PC-9 (cell line): Measurements from ENCODE around the gene MOCOS. TPM values are rescaled to one million over a fixed set of nuclear protein-coding genes. Genes with fewer than 3 reads are reported as not detected.

Source experiments
- BruUV-seq: library from RNA; stranded (reverse); fragments of 400-500 nt; replicated peaks from 2 replicates; lab custom pipeline; 2021; lab: Mats Ljungman, UMichigan
- CTCF ChIA-PET: fragments of 300-600 bp; sonication (Branson Sonifier 250); formaldehyde crosslinking; loops from one replicate; lab custom pipeline; 2022; ENCODE audit warnings: antibody characterized with exemption; lab: Charles Lee
- POLR2A ChIA-PET: fragments of 300-600 bp; sonication (Branson Sonifier 250); formaldehyde crosslinking; loops from one replicate; lab custom pipeline; 2022; ENCODE audit warnings: antibody characterized with exemption; ENCODE audit not compliant: unreplicated experiment; lab: Charles Lee
- DNase-seq, 2 experiments: peaks; one replicate each; pipeline versions ENCODE4 v3.0.0 to v3.0.0-alpha.2; 2015 to 2022; ENCODE audit warnings: mixed read lengths in 1 of 2
- H2AFZ ChIP-seq: fragments of 200-600 bp; sonication (generic); 2 replicates; pipeline ENCODE4 v1.8.1; 2017; ENCODE audit warnings: antibody characterized with exemption
- H3F3A ChIP-seq: fragments of 200-600 bp; sonication (generic); 2 replicates; pipeline ENCODE4 v1.8.1; 2017; ENCODE audit warnings: antibody characterized with exemption, mild to moderate bottlenecking, low read depth; ENCODE audit not compliant: insufficient read depth
- H3K27ac ChIP-seq: fragments of 200-600 bp; sonication (generic); 2 replicates; pipeline ENCODE4 v1.6.1; 2016; ENCODE audit warnings: mixed run types
- H3K27me3 ChIP-seq: fragments of 200-600 bp; sonication (generic); 2 replicates; pipeline ENCODE4 v1.6.1; 2016; ENCODE audit warnings: low read depth, mixed run types; ENCODE audit not compliant: insufficient read depth
- H3K36me3 ChIP-seq: fragments of 200-600 bp; sonication (generic); 2 replicates; pipeline ENCODE4 v1.6.1; 2016; ENCODE audit warnings: low read depth, mixed run types
- H3K4me1 ChIP-seq: fragments of 200-600 bp; sonication (generic); replicated peaks from 2 replicates; pipeline ENCODE4 v1.6.1; 2016; ENCODE audit warnings: mixed run types; ENCODE audit not compliant: insufficient read depth
- H3K4me2 ChIP-seq: fragments of 200-600 bp; sonication (generic); 2 replicates; pipeline ENCODE4 v1.6.1; 2017; ENCODE audit warnings: mixed run types
- H3K4me3 ChIP-seq: fragments of 200-600 bp; sonication (generic); 2 replicates; pipeline ENCODE4 v1.6.1; 2016; ENCODE audit warnings: mixed run types
- H3K79me2 ChIP-seq: fragments of 200-600 bp; sonication (generic); 2 replicates; pipeline ENCODE4 v1.6.1; 2017; ENCODE audit warnings: low read depth, mixed run types
- H3K9me2 ChIP-seq: fragments of 200-600 bp; sonication (generic); 2 replicates; pipeline ENCODE4 v1.8.1; 2017; ENCODE audit warnings: mild to moderate bottlenecking; ENCODE audit not compliant: insufficient read depth
- H3K9me3 ChIP-seq: fragments of 200-600 bp; sonication (generic); 2 replicates; pipeline ENCODE4 v1.8.1; 2016; ENCODE audit warnings: low read depth; ENCODE audit not compliant: insufficient read depth
- H4K20me1 ChIP-seq: fragments of 200-600 bp; sonication (generic); 2 replicates; pipeline ENCODE4 v1.8.1; 2017; ENCODE audit not compliant: insufficient read depth
- CTCF ChIP-seq: fragments of 200-600 bp; sonication (generic); conservative IDR thresholded peaks from 2 replicates; pipeline ENCODE4 v1.6.1; 2017; ENCODE audit warnings: mixed run types, antibody characterized with exemption, mild to moderate bottlenecking, moderate library complexity
- EZH2 ChIP-seq: fragments of 200-600 bp; sonication (generic); IDR thresholded peaks from 2 replicates; pipeline ENCODE4 v1.8.0; 2017; ENCODE audit warnings: antibody characterized with exemption, low read depth
- intact Hi-C: fragments of 100-400 bp; cut with micrococcal nuclease; formaldehyde crosslinking; loops from one replicate; pipeline ENCODE4 v1.10.0; 2022; ENCODE audit not compliant: unreplicated experiment
- total RNA-seq: library from RNA; stranded (reverse); gene quantifications from 2 replicates; pipeline ENCODE4 v1.2.3, GENCODE V29; 2021

MOCOS gene
- total RNA-seq, 1 experiment from 2014 or later, result 30.4 TPM

- H3K4me3 ChIP-seq, result no peak overlapping the region
- no peaks in the 10 kb centered on the region for H3K4me1 ChIP-seq
- H3K4me2 ChIP-seq, result no peak overlapping the region
- H3K27ac ChIP-seq, result no peak overlapping the region
- no peaks in the 10 kb centered on the region for H4K20me1 ChIP-seq
- H3F3A ChIP-seq, result 0 out of 2 replicates have a peak, but pooled peaks cover 4% of the 10 kb centered on the region
- H3K79me2 ChIP-seq, result no peaks in the 10 kb centered on the region
- H3K9me2 ChIP-seq, result no peaks in the 10 kb centered on the region
- TF ChIP-seq CTCF, result no peak
- no peak for TF ChIP-seq EZH2
- no peaks in the 10 kb centered on the region for H3K27me3 ChIP-seq
- H3K36me3 ChIP-seq, result no peaks in the 10 kb centered on the region
- no TSS peak for BruUV-seq
- POLR2A ChIA-PET, result no interaction called here
- H3K9me3 ChIP-seq, result no peaks in the 10 kb centered on the region
- H2AFZ ChIP-seq, result no peak overlapping the region
- CTCF ChIA-PET, result no interaction called here
- intact Hi-C loops, result loop anchor here (5.0 kb wide), 3 partner anchors 265 to 1050 kb away; no protein-coding TSS in a partner anchor
- DNase-seq, result no peak
These were observed 94.6 kb downstream of the MOCOS start for GRCh38 chr18:36281936-36282335.

- no peaks in the 10 kb centered on the region for H3K4me1 ChIP-seq
- BruUV-seq, result no TSS peak
- H3K36me3 ChIP-seq, result no peaks in the 10 kb centered on the region
- TF ChIP-seq CTCF, result no peak
- TF ChIP-seq EZH2, result no peak
- CTCF ChIA-PET, result no interaction called here
- no peak overlapping the region for H2AFZ ChIP-seq
- no peak for DNase-seq
- intact Hi-C loops, result loop anchor here (5.0 kb wide), 3 partner anchors 266 to 1051 kb away; no protein-coding TSS in a partner anchor
- POLR2A ChIA-PET, result no interaction called here
- no peak overlapping the region for H3K4me2 ChIP-seq
- H3F3A ChIP-seq, result no peaks in the 10 kb centered on the region
- no peaks in the 10 kb centered on the region for H3K9me2 ChIP-seq
- no peaks in the 10 kb centered on the region for H4K20me1 ChIP-seq
- H3K27ac ChIP-seq, result no peak overlapping the region
- no peaks in the 10 kb centered on the region for H3K79me2 ChIP-seq
- no peak overlapping the region for H3K4me3 ChIP-seq
- H3K9me3 ChIP-seq, result no peaks in the 10 kb centered on the region
- no peaks in the 10 kb centered on the region for H3K27me3 ChIP-seq
These were observed 96.2 kb downstream of the MOCOS start for GRCh38 chr18:36283448-36283847.

GRCh38 chr18:36284268-36284667 is 97.0 kb downstream of the MOCOS start:
- no peaks in the 10 kb centered on the region for H3K9me2 ChIP-seq
- ChIA-PET CTCF (interaction anchor here (0.7 kb wide), 2 partner anchors 181 to 188 kb away, joined by 4 read pairs; no protein-coding TSS in a partner anchor), POLR2A (no interaction called here)
- H3K79me2 ChIP-seq, result no peaks in the 10 kb centered on the region
- no peak overlapping the region for H2AFZ ChIP-seq
- H3K36me3 ChIP-seq, result no peaks in the 10 kb centered on the region
- BruUV-seq, result no TSS peak
- no peaks in the 10 kb centered on the region for H3K27me3 ChIP-seq
- H3F3A ChIP-seq, result no peaks in the 10 kb centered on the region
- DNase-seq, result no peak
- H4K20me1 ChIP-seq, result no peaks in the 10 kb centered on the region
- TF ChIP-seq CTCF, result no peak
- no peak for TF ChIP-seq EZH2
- no peak overlapping the region for H3K27ac ChIP-seq
- H3K4me3 ChIP-seq, result no peak overlapping the region
- no peaks in the 10 kb centered on the region for H3K9me3 ChIP-seq
- no peaks in the 10 kb centered on the region for H3K4me1 ChIP-seq
- intact Hi-C loops, result loop anchor here (1.0 to 5.0 kb wide), 4 partner anchors 188 to 1052 kb away; no protein-coding TSS in a partner anchor
- no peak overlapping the region for H3K4me2 ChIP-seq
